Measurements from ENCODE around the gene CDH12.
"Not testable (repeated sequence)": the region's sequence is repeated elsewhere in the genome, so short reads cannot be mapped to it uniquely, and the experiment has no call there.

Gene CDH12

GRCh38 chr5:22643356-22643755 is 209.8 kb downstream of the CDH12 start:
- no peak for DNase-seq

DNA sequence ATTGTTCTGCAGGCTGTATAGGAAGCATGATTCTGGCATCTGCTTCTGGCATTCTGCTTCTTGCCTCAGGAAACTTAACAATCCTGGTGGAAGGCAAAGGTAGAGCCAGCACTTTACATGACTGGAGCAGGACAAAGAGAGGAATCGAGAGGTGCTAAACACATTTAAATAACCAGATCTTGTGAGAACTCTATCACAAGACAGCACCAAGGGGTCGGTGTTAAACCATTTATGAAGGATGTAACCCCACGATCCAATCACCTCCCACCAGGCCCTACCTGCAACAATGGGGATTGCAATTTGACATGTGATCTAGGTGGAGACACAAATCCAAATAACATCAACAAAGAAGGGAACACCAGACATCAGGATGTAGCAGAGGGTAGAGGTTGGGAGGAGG is 221.5 kb downstream of the CDH12 start:
- no peak for DNase-seq

- no peak for DNase-seq
These were observed 226.1 kb downstream of the CDH12 start for GRCh38 chr5:22627029-22627428.

DNA sequence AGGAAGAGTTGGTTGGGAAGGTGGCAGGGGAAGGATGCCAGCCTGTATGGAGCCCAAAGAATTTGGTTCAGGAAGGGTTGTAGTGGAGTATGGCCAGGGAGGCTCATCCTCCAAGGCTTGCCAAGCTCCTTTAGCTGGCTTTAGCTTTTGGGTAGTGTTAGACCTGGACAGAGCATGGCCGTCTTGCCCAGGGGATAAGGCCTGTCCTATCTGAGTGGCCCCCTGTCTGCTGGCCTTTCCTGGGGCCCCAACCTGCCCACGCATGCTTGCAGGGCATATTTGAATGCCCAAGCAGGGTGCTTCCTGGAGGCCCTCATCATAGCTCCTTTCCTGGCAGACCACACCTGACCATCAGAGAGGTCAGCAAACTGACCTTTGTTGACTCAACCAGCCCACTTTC is 227.7 kb downstream of the CDH12 start:
- DNase-seq, result no peak

DNA sequence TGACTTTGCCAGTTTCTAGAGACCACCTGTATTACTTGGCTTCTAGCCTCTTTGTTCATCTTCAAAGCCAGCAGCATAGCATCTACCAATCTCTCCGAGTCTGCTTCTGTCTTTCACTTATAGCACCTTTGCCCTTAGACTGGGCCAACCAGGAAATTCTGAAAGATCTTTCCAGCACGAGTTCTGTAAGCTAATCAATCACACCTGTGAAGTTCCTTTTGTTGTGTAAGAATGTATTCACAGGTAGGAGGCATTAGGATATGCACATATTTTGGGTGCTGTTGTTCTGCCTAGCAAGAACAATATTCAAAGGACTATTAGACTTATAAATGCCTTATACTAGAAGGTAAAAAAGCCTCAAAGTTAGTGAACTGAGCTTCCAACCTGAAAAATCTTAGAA is 232.1 kb downstream of the CDH12 start:
- no peak for DNase-seq

DNA sequence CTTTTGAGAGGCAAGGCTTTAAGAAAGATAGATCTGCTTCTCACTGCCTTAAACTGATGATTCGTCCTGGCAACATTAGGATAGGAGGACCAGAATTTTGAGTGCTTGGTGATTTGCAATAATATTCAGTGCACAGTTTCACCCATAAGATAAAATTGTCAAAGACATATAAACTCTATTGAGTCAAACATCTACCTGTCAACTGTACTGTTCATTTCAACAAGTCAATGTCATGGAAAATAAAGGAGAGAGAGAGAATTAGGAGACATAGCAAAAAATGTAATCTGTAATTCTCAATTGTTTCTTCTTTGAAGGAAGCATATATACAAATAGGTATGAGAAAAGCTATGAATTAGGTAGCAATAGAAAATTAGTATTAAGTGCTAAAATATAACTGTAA is 237.2 kb downstream of the CDH12 start:
- no peak for DNase-seq

GRCh38 chr5:22614486-22615094 is 238.6 kb downstream of the CDH12 start:
- no peak for DNase-seq

GRCh38 chr5:22612928-22613327 is 240.2 kb downstream of the CDH12 start:
- DNase-seq, result no peak

DNA sequence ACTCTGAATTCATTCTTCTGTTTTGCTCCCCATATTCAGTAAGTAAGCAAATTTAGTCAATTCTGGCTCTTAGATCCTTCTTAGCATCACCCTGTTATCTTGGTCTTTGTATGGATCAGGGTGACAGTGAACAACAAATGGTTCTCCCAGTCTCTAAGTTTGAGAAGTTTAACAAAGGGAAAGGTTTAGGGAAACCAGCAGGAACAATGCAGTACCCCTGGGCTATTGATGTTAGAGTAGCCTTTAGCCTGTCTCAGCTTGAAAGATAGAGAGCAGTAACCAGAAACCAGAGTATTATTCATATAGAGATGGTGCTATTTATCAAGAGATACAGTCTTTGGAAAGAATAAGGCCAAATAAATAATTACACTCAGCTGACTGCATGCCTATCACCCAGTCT is 241.8 kb downstream of the CDH12 start:
- no peak for DNase-seq

- DNase-seq, result not testable (repeated sequence)
These were observed 245.6 kb downstream of the CDH12 start for GRCh38 chr5:22607498-22607897.

DNA sequence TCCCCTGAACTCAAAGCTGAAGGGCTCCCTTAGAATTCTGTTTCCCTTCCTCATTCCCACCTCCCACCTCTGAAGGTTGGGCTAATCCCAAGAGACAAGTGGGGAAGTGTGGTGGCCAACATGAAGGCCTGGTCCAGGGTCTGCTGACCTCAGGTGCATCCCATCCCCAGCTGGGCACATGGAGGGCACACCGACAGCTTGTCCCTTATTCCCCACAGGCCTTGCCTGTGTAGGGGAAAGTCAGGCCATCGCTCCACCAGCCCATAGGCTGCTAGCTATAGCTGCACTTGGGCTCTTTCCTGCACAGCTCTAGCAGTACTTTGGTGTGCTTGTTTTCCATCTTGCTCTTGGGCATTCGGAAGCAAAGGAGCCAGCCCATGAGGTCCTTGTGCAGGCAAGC is 247.7 kb downstream of the CDH12 start:
- DNase-seq, result no peak

- no peak for DNase-seq
These were observed 248.4 kb downstream of the CDH12 start for GRCh38 chr5:22604711-22605110.

- no peak for DNase-seq
These were observed 254.3 kb downstream of the CDH12 start for GRCh38 chr5:22598796-22599195.

DNA sequence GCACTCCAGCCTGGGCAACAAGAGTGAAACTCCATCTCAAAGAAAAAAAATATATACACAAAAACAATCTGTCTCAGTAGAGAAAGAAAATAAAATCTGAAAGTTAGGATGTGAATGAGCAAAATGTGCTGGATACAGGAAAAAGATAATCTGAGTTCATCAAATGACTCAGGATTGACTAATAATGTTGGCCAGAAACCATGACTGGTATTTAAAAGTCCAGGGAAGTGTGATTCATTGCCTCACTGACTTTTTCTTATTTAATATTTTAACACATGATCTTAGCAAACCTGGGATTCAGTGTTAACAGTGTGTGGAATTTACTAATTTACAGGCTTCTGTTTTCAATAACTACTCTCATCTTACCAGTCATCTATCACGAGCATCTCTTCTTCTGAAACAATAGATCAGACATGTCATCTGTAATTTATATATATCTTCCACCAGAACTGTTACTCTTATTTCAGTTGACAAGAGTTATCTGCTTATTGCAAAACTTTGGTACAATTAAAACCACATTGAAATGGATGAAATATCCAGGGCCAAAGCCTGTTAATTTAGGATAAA is 256.7 kb downstream of the CDH12 start:
- DNase-seq, result no peak

GRCh38 chr5:22594491-22594890 is 258.7 kb downstream of the CDH12 start:
- DNase-seq, result no peak

GRCh38 chr5:22593592-22593991 is 259.6 kb downstream of the CDH12 start:
- no peak for DNase-seq

DNA sequence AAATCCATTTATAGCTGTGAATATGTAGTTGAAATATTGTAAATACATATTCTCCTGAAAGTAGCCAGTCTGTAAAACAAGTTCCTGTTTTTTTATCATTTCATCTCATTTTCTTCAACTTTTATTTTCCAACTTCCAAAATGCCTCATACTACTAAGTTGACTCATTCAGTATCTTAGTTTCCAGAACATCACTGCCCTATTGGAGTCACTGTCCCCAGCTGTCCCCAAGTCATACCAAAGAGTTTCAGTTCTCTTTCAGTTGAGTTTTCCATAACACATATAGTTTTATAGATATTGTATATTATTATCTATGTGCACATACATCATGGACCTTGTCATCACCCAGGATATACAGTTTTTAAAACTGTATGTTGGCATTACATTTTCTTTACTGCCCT is 261.7 kb downstream of the CDH12 start:
- no peak for DNase-seq

- DNase-seq, result no peak
These were observed 262.4 kb downstream of the CDH12 start for GRCh38 chr5:22590677-22591268.

DNA sequence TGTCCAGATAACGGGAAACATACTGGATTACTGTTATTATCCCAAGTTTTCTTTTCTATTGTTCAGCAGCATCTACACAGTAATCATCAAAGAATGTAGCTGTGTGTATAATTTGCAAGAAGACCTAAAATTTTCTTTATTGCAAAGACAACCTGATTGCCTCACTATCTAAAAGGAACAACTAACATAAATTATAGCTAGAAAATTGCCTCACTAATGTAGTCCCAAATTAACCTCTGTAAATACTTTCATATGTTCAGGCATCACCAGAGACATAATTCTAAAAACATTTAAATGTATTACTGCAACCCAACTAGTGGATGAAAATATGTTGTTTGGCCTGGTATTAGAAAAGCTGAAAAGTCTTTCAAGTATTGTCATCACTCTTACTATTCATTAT is 275.4 kb downstream of the CDH12 start:
- no peak for DNase-seq

- DNase-seq, result no peak
These were observed 276.1 kb downstream of the CDH12 start for GRCh38 chr5:22577006-22577405.

- DNase-seq, result no peak
These were observed 280.2 kb downstream of the CDH12 start for GRCh38 chr5:22572941-22573340.

- no peak for DNase-seq
These were observed 285.2 kb downstream of the CDH12 start for GRCh38 chr5:22567983-22568382.

GRCh38 chr5:22560147-22560546 is 293.0 kb downstream of the CDH12 start:
- DNase-seq, result no peak

GRCh38 chr5:22557251-22557650 is 295.9 kb downstream of the CDH12 start:
- DNase-seq, result no peak

- no peak for DNase-seq
These were observed 298.7 kb downstream of the CDH12 start for GRCh38 chr5:22554475-22554874.

All from NCI-H748 treated with DMSO at 0.1 percent for 48 hours (cell line).